NCI-H345 (cell line): ENCODE data around the gene ABHD18.

Source experiments
- DNase-seq: peaks from one replicate; lab custom pipeline; 2025; lab: John Stamatoyannopoulos, UW

ABHD18 gene

GRCh38 chr4:128068918-128069317, 103.7 kb downstream of the ABHD18 start:
- DNase-seq, result no peak

- DNase-seq, result no peak
Observed at GRCh38 chr4:128076464-128076863, 111.3 kb downstream of the ABHD18 start.
